Pulmonary artery endothelial cell (primary cell): ENCODE data around the gene ADGRG1. TPM values are rescaled to one million over a fixed set of nuclear protein-coding genes. Genes with fewer than 3 reads are reported as not detected.

Source experiments
- total RNA-seq: library from RNA; depleted of rRNA; stranded (reverse); fragments of >200 nt; gene quantifications from 2 replicates; pipeline ENCODE4 v1.2.3, GENCODE V29; 2014

Gene ADGRG1
- total RNA-seq, 1 donor from 2014 or later: 22.8 TPM

Other genes starting within 250 kb of the ADGRG1 start
- not detected in 2 replicates for gene CCL17, start 223.9 kb upstream of the ADGRG1 start, total RNA-seq
- gene CIAPIN1, start 181.2 kb upstream of the ADGRG1 start, total RNA-seq: 80.8 and 86.7 TPM in 2 replicates
- gene COQ9, start 181.2 kb upstream of the ADGRG1 start, total RNA-seq: 51.2 and 51.8 TPM in 2 replicates
- gene POLR2C, start 166.0 kb upstream of the ADGRG1 start, total RNA-seq: 136 and 144 TPM in 2 replicates
- 26.8 and 29.7 TPM in 2 replicates for gene DOK4, start 142.1 kb upstream of the ADGRG1 start, total RNA-seq
- 9.4 and 13.9 TPM in 2 replicates for gene CCDC102A, start 92.1 kb upstream of the ADGRG1 start, total RNA-seq
- not detected in 2 replicates for gene ADGRG5, start 86.0 kb upstream of the ADGRG1 start, total RNA-seq
- not detected in 2 replicates for gene ADGRG3, start 39.7 kb downstream of the ADGRG1 start, total RNA-seq
- gene DRC7, start 66.2 kb downstream of the ADGRG1 start, total RNA-seq: 0.13 and 0.21 TPM in 2 replicates
- 25.4 and 40.2 TPM in 2 replicates for gene KATNB1, start 107.1 kb downstream of the ADGRG1 start, total RNA-seq
- 53.3 and 65.0 TPM in 2 replicates for gene KIFC3, start 173.9 kb downstream of the ADGRG1 start, total RNA-seq